Measurements from ENCODE around the gene PYDC1.
"Not testable (repeated sequence)": the region's sequence is repeated elsewhere in the genome, so short reads cannot be mapped to it uniquely, and the experiment has no call there.

Gene PYDC1

GRCh38 chr16:31196324-31197088 lies 20.4 kb downstream of the PYDC1 start:
- DNase-seq (ENCODE audit: low read depth, low spot score), result no peak

GRCh38 chr16:31195861-31196260 lies 21.1 kb downstream of the PYDC1 start:
- not testable (repeated sequence) for DNase-seq (ENCODE audit: low read depth, low spot score)

DNA sequence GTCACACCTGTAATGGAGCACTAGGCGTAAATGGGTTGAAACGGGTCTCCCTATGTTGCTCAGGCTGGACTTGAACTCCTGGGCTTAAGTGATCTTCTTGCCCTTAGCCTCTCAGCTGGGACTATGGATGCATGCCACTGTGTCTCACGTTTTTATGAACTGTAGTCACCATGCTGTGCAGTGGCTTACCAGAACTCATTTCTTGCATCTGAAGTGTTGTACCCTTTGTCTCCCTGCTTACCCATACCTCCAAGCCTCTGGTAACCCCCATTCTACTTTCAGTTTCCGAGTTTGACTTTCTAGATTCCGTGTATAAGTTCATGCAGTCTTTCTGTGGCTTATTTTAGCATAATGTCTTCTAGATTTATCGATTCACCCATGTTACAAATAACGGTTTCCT lies 22.0 kb downstream of the PYDC1 start:
- no peak for DNase-seq (ENCODE audit: low read depth, low spot score)

DNA sequence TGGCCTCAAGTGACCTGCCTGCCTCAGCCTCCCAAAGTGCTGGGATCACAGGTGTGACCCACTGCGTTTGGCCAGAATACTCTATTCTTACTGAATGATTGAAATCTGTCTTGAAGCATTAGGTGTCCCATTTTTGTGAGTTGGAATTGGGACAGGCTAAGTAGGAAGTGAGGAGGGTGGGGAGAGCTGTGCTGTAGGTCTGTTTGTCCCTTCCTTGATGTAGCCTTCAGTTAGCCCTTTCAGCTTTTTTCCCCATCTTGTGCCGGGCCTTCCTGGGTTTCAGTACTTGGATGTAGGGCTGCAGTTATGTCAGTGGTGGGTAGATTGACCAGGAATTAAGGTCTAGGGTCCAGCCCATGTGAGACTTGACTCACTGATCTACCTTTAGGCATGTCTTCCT lies 23.1 kb downstream of the PYDC1 start:
- DNase-seq (ENCODE audit: low read depth, low spot score), result no peak

- DNase-seq (ENCODE audit: low read depth, low spot score), result no peak
Measured at GRCh38 chr16:31192856-31193642, 23.9 kb downstream of the PYDC1 start.

DNA sequence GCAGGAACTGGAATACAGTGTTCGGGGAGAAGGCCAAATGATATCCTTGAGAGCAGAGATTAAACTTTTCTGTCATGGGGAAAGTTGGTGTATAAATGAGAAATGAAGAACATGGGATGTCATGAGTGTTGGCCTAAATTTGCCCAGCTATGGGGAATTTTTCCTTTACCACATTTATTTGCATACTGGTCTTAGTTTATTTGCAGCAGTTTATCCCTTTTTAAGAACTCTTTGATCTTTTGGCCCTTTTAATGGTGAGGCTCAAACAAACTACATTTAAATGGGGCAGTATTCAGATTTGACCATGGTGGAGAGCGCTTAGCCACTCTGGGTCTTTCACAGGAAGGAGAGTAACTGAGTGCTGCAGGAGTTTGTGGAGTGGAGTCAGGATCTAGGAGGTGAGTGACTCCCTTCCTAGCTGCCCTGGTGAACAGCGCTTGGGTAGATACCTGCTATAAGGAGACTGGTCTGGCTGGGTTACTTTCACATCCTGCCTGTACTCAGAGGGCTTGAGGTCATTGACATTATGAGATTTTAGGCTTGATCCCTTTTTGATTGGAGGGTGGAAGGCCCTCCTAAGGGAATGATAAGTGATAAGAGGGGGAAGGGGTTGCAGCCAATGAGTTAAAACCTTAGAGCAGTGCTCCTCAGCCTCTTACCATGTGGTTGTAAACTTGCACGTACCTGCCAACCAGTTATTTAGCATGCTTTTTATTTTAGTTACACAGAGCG lies 25.1 kb downstream of the PYDC1 start:
- no peak for DNase-seq (ENCODE audit: low read depth, low spot score)

DNA sequence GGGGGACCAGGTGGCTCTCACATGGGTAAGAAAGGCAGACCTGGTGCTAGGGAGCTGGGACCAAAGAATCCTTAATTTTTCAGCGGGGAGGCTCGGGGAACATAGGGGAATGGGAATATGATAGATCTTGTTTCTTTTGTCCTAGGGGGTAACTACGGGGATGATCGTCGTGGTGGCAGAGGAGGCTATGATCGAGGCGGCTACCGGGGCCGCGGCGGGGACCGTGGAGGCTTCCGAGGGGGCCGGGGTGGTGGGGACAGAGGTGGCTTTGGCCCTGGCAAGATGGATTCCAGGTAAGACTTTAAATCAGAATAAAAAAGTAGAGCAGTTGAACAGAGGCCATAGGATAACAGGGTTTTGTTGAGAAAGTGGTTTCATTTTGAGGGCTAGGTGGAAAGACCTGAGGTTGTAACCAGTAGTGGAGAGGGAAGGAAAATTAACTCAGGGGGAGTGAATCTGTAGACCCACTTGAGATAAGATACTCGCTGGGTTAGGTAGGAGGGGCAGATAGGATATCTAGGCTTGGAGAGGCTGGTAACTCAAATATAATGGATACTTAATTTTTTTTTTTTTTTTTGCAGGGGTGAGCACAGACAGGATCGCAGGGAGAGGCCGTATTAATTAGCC lies 26.0 kb downstream of the PYDC1 start:
- DNase-seq (ENCODE audit: low read depth, low spot score), result no peak

DNA sequence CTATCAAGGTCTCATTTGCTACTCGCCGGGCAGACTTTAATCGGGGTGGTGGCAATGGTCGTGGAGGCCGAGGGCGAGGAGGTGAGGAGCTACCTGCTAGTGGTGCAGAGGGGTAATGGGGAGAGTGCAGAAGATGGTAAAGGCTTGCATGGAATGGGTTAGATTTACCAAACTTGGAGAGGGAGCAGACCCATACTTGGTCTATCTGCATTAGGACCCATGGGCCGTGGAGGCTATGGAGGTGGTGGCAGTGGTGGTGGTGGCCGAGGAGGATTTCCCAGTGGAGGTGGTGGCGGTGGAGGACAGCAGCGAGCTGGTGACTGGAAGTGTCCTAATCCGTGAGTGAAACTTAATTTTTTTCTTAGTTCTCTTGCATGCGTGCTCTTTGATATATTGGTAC lies 26.9 kb downstream of the PYDC1 start:
- no peak for DNase-seq (ENCODE audit: low read depth, low spot score)

GRCh38 chr16:31189412-31189778 lies 27.5 kb downstream of the PYDC1 start:
- no peak for DNase-seq (ENCODE audit: low read depth, low spot score)

- DNase-seq (ENCODE audit: low read depth, low spot score), result no peak
Measured at GRCh38 chr16:31188450-31189411, 28.2 kb downstream of the PYDC1 start.

DNA sequence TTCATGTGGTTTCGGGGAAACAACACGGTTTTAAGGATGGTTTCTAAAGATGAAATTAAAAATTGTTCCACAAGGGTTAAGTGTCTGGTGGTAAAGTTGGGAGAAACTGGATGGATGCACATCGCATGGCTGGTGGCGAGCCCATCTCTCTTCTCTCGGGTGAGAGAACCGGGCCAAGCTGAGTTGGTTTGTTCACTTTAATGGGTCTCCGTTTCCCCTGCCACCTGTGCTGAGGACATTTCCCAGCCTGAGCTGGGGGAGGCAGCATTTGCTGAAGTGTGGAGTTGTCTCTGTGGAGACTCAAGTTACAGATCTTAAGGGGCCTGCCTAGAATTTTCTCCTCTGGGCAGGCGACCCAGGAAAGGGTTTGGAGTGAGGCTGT lies 29.1 kb downstream of the PYDC1 start:
- DNase-seq (ENCODE audit: low read depth, low spot score), result no peak

DNA sequence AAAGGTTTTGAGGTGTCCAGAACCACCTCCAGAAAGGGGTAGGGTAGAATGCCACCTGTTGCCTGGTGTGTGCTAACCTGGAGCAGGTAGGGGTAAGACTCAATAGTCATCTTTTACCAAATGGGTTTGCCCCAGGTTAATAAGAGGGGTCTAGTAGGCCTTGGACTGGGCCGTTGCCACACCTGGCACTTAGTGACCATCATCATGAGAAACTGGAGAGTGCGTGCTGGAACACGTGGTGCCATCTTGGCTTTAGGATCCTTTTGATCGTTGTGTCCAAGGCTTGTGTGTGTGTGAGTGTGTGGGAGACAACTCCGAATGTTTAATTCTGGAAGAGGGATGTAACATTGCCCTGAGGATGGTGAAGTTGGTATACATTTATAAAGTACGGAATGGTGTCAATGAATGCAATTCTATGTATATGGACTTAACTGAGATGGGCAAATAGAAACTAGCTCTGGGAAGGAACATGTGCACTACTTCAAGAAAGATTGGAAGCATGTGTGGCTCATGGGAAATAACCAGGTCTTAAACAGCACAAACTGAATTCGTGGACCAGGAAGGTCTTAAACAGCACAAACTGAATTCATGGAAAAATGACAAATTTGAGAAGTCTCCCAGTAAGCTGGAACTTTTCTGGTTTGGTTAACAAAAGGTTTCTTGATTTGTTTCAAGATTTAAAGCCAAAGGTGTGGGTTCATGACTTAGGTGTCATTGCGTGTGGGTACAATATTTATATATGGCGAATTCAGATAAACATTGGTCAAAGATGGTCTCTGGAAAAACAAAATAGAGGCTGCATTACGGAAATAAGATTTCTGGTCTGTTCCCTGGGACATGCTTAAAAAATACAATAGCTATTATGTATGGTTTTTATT lies 29.8 kb downstream of the PYDC1 start:
- no peak for DNase-seq (ENCODE audit: low read depth, low spot score)

DNA sequence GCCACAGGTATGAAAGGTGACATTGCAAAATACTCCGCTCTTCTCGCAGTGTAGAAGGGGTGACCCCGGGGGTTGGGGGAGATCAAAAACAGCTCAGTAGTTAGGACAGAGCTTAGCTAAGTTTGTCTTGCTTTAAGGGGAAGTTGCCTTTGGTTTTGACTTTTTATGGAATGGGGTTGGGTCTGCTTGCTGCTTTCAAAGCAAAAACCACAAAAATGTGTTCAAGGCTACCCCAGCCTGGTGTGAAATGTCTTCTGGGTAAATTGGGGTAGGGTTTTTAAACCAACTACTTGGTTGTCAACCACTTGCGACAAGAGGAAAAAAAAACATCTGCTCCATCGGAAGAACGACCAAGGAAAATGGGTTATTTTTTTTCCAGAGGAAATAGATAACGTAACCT lies 30.8 kb downstream of the PYDC1 start:
- no peak for DNase-seq (ENCODE audit: low read depth, low spot score)

DNA sequence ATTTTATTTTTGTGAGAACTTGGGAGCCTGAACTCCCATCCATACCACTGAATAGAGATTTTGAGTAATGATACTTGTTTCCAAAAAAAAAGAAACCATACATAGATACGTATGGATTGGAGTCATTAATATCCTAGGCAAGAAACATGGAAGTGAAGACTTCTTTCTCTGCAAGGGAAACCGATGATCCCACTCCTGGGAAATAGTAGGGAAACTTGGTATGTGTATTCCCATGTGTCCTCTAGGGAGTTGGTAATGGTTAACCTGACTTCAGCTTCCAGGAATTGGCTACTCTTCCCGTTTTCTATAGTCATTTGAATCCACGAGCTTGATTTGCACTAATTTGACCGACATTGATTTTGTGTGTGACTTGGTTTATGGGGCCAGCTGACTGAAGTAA lies 31.6 kb downstream of the PYDC1 start:
- DNase-seq (ENCODE audit: low read depth, low spot score), result no peak

- DNase-seq (ENCODE audit: low read depth, low spot score), result no peak
Measured at GRCh38 chr16:31184888-31185287, 32.0 kb downstream of the PYDC1 start.

- DNase-seq (ENCODE audit: low read depth, low spot score), result no peak
Measured at GRCh38 chr16:31183432-31184428, 33.2 kb downstream of the PYDC1 start.

GRCh38 chr16:31182391-31182790 lies 34.5 kb downstream of the PYDC1 start:
- no peak for DNase-seq (ENCODE audit: low read depth, low spot score)

DNA sequence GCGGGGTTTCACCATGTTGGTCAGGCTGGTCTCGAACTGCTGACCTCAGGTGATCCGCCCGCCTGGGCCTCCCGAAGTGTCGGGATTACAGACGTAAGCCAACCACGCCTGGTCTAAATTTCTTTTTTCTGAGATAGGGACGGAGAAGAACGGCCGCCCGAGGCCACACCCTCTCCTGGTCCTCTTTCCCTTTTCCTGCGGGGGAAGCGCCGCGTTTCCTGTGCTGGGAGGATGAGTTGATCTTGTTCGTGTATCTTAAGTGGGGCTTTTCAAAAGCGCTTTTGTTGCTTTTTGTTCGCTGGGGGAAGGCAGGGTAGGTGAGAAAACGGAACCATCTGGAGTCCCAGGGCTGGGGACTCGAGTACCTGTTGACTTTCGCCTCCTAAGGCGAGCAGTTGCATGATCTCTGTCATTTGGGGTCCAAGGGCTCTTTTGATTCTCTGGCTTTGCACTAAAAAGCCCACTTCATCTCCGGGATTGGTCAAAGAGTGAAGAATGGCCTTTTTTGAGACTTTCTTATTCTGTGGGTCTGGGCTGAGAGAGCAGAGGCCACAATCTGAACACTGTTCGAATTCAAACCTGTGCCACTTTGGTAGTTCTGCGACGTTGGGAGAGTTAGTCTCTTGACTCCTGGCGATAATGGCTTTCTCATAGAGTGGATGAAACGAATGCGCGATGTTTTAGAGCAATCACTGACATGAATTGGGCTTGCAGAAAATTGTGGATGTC lies 35.7 kb downstream of the PYDC1 start:
- DNase-seq (ENCODE audit: low read depth, low spot score), result peak; percentile 49
